ENCODE results near the gene HIC2.
"Not testable (repeated sequence)": the region's sequence is repeated elsewhere in the genome, so short reads cannot be mapped to it uniquely, and the experiment has no call there.

The HIC2 gene

GRCh38 chr22:21435998-21436810 is 19.0 kb downstream of the HIC2 start:
- not testable (repeated sequence) for FAIRE-seq

- not testable (repeated sequence) for FAIRE-seq
Measured at GRCh38 chr22:21438013-21438412, 20.8 kb downstream of the HIC2 start.

GRCh38 chr22:21440018-21440636 is 23.0 kb downstream of the HIC2 start:
- not testable (repeated sequence) for FAIRE-seq

GRCh38 chr22:21440676-21441075 is 23.5 kb downstream of the HIC2 start:
- not testable (repeated sequence) for FAIRE-seq

- not testable (repeated sequence) for FAIRE-seq
Measured at GRCh38 chr22:21441170-21441569, 24.0 kb downstream of the HIC2 start.

GRCh38 chr22:21442123-21442522 is 25.0 kb downstream of the HIC2 start:
- FAIRE-seq: not testable (repeated sequence)

GRCh38 chr22:21442646-21443045 is 25.5 kb downstream of the HIC2 start:
- not testable (repeated sequence) for FAIRE-seq

- no peak for FAIRE-seq
Measured at GRCh38 chr22:21443057-21443734, 26.0 kb downstream of the HIC2 start.

GRCh38 chr22:21443735-21444421 is 26.7 kb downstream of the HIC2 start:
- FAIRE-seq: no peak

GRCh38 chr22:21444701-21445436 is 27.7 kb downstream of the HIC2 start:
- FAIRE-seq: no peak

GRCh38 chr22:21445437-21446127 is 28.4 kb downstream of the HIC2 start:
- no peak for FAIRE-seq

- no peak for FAIRE-seq
Measured at GRCh38 chr22:21446128-21446826, 29.1 kb downstream of the HIC2 start.

- FAIRE-seq: no peak
Measured at GRCh38 chr22:21446827-21447690, 29.9 kb downstream of the HIC2 start.

GRCh38 chr22:21447694-21448402 is 30.7 kb downstream of the HIC2 start:
- no peak for FAIRE-seq

- FAIRE-seq: no peak
Measured at GRCh38 chr22:21448627-21449416, 31.7 kb downstream of the HIC2 start.

GRCh38 chr22:21449531-21450319 is 32.6 kb downstream of the HIC2 start:
- no peak for FAIRE-seq

GRCh38 chr22:21450320-21450831 is 33.2 kb downstream of the HIC2 start:
- no peak for FAIRE-seq

Measured in colon (tissue), 2 donors.